HG02763 (cell line): ENCODE data around the gene GJD3.
A peak's percentile ranks its signal among the peaks of the same experiment; 100 is the strongest.

Experiments
- ATAC-seq: cut with Tn5 transposase; IDR thresholded peaks from one replicate; pipeline ENCODE4 v1.9.1; 2021; ENCODE audit warnings: mild to moderate bottlenecking, moderate library complexity; ENCODE audit not compliant: unreplicated experiment

Gene GJD3

GRCh38 chr17:40342504-40343218, 21.9 kb downstream of the GJD3 start:
- no peak for ATAC-seq

- no peak for ATAC-seq
These were observed 22.6 kb downstream of the GJD3 start for GRCh38 chr17:40341808-40342503.

GRCh38 chr17:40340880-40341807, 23.4 kb downstream of the GJD3 start:
- ATAC-seq = peak; percentile 62

GRCh38 chr17:40340327-40340726, 24.2 kb downstream of the GJD3 start:
- no peak for ATAC-seq

GRCh38 chr17:40338941-40339649, 25.4 kb downstream of the GJD3 start:
- ATAC-seq = no peak

GRCh38 chr17:40338058-40338457, 26.5 kb downstream of the GJD3 start:
- ATAC-seq = no peak

GRCh38 chr17:40337351-40337750, 27.2 kb downstream of the GJD3 start:
- ATAC-seq = no peak

GRCh38 chr17:40335620-40336019, 28.9 kb downstream of the GJD3 start:
- no peak for ATAC-seq

GRCh38 chr17:40333781-40334448, 30.6 kb downstream of the GJD3 start:
- ATAC-seq = no peak

GRCh38 chr17:40331743-40332641, 32.5 kb downstream of the GJD3 start:
- ATAC-seq = no peak

GRCh38 chr17:40330850-40331470, 33.6 kb downstream of the GJD3 start:
- no peak for ATAC-seq

- ATAC-seq = no peak
These were observed 34.4 kb downstream of the GJD3 start for GRCh38 chr17:40329839-40330794.

GRCh38 chr17:40328386-40328766, 36.2 kb downstream of the GJD3 start:
- no peak for ATAC-seq

- no peak for ATAC-seq
These were observed 36.7 kb downstream of the GJD3 start for GRCh38 chr17:40327735-40328385.

- no peak for ATAC-seq
These were observed 37.2 kb downstream of the GJD3 start for GRCh38 chr17:40327244-40327729.

- no peak for ATAC-seq
These were observed 37.7 kb downstream of the GJD3 start for GRCh38 chr17:40326832-40327199.
